GM12874 (cell line): ENCODE measurements around the gene GRN.

Source experiments
- TF ChIP-seq, protein P1 (sequence below): IDR thresholded peaks from 2 replicates; pipeline ENCODE4 v1.5.1; 2011; ENCODE audit warnings: low read depth, mild to moderate bottlenecking, control low read depth, low read length, moderate library complexity; ENCODE audit not compliant: insufficient read depth

Gene GRN

DNA sequence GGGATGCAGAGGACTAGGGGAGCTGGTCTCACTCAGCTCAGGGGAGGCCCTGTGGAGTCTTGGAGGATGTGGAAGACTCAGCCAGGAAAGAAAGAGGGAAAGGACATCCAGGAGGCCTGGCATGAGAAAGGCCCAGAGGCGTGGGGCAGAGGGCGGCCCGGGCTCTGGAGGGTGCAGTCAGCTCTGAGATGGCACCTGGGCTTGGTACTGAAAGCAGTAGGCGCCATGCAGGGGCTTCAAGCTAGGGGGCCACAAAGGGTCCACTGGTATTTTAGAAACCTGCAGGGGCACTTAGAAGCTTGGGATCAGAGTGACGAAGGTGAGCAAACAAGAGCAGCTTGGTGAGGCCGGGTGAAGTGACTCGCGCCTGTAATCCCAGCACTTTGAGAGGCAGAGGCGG lies 13.0 kb downstream of the GRN start:
- TF ChIP-seq, protein P1, sequence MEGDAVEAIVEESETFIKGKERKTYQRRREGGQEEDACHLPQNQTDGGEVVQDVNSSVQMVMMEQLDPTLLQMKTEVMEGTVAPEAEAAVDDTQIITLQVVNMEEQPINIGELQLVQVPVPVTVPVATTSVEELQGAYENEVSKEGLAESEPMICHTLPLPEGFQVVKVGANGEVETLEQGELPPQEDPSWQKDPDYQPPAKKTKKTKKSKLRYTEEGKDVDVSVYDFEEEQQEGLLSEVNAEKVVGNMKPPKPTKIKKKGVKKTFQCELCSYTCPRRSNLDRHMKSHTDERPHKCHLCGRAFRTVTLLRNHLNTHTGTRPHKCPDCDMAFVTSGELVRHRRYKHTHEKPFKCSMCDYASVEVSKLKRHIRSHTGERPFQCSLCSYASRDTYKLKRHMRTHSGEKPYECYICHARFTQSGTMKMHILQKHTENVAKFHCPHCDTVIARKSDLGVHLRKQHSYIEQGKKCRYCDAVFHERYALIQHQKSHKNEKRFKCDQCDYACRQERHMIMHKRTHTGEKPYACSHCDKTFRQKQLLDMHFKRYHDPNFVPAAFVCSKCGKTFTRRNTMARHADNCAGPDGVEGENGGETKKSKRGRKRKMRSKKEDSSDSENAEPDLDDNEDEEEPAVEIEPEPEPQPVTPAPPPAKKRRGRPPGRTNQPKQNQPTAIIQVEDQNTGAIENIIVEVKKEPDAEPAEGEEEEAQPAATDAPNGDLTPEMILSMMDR = no peak

DNA sequence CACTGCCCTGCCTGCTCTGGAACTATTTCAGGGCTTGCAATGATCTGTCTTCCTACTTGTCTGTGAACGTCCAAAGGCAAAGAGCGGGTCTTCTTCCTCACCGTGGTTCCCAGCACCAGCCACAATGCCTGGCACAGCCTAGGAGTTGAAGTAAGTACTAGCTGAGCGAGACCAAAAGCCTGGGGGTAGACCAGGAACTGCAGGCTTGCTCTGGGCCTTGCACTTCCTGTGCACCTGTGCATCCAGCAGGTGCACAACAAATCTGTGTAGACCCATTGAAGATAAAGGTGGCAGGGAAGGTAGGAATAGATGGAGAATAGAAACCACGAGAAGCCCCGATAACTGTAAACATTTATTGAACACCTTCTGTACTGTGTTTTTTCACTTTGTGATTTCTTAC lies 13.9 kb downstream of the GRN start:
- TF ChIP-seq, protein P1 = no peak

DNA sequence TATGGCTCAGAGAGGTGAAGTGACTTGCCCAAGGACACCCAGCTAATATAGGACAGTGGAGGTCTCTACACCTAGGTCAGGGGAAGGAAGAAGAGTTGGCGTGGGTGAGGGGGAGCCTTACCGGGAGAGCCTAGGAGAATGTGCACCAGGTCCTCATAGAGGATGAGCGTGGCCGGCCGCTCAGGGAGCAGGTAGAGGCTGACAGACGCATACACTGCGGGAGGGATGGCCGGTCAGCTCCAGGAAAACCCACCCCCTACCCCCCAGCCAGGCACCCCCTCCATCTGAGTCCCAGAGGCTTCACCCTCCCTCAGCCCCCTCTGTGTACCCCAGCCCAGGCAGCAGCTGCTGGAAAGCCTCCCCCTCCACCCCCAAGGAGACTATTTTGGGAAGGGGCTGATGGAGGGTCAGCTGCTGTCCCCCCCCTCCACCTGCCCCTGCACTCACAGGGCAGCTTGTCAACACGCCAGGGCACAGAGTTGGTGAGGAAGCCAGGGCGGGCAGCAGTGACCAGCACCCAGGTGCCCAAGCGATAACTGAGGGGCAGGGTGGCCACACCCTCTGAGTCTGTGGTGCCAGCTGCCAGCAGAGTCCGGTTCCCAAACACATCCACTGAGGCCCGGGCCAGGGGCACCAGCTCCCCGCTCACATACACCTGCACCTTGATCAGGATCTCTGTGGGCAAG lies 14.5 kb downstream of the GRN start:
- TF ChIP-seq, protein P1 = no peak

DNA sequence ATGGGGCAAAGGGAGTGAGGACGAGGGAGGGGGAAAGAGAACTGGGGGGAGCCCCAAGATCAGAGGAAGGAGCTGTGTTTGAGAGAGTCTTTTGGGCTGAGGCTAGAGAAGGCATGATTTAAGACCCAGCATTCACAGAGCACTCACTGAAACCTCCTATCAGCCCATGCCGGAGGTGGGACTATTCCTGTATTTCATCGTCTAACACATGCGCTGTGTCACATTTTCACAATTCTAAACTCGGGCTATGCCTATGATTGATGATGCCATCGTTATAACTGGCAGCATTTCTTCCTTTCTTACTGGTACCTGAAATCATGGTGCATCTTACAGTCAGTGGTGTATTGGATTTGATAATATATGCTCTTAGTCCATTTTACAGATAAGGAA lies 15.0 kb downstream of the GRN start:
- TF ChIP-seq, protein P1 = no peak

DNA sequence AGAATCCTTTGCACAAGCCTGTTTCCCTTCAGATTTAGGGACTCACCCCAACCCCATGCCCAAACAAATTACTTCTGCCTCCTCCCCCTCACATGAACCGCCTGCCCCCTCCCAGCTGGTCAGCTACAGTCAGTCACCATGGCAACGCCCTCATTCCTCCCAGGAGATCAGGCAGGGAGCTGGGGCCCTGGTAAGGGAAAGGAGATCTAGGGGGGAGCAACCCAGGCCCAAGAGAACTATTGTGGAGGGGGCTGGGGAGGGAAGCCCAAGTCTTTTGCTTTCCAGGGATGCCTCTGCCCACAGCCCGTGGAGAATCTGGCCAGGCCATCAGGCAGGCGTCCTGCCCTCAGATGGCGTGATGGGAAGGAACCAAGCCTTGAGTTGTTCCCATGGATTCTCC lies 15.7 kb downstream of the GRN start:
- TF ChIP-seq, protein P1 = no peak

DNA sequence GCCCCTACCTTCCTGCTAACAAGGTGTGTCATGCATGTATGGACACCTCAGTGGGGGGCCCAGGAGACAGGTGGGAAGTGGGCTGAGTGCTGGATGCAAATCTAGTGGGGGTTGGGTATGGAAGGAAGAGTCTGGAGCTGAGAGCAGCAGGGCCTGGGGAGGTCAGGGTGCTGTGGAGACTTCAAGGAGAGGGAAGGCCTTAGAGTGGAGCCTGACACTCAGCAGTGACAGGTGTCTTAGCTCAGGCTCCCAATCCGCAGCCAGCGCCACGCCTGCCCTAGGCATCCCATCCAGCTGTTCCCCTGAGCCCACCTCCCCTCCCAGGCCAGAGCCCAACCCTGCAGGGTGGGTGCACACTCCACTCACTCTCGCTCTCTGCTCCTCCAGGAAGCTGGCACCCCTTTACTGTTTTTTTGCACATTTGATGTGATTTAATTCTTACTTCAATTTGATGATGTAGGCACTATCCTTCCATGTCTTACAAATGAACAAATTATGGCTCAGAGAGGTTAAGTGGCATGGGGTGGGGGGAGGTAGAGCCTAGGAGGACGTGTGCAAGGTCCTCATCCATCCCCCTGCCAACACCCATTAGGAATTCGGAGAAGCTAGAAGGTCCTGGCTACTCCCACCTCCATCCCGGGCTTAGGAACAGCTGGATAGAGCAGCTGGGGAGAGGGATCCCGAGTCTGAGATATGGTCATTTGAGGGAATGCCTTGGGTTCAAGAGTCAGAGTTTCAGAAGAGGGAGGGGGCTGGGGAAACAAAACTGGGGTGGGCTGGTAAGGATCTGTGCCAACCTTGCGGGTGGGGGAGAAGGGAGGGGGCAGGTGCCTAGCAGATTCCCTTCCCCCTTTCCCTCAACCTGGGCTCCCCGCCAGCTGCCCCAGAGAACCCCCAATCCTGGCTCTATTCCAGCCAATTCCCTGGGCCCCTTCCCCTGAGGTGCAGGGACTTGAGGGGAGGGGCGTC lies 16.5 kb downstream of the GRN start:
- TF ChIP-seq, protein P1 = no peak

DNA sequence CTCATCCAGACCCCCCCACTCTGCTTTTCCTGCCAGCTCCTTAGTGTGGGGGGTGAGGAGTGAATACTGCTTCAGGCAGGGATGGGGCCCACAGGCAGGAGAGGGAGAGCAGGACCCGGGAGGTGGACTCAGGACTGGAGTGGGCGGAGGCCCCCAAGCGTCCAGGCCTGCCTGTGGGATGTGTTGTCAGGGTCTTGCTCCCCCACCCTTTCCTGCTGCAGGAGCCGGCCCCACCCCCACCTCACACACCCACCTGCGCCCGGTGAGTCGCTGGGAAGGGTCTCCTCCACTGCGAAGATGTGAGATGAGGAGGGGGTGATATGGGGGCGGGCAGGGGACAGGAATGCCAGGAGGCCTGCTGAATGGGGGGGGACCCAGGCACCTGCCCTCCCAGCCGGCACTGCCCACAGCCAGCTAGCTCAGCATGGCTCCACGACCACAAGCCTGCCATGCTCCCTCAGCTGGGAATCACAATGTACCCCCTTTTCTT lies 17.4 kb downstream of the GRN start:
- TF ChIP-seq, protein P1 = no peak
